Natural killer cell (primary cell): ENCODE measurements around the gene ESR1. TPM values are rescaled to one million over a fixed set of nuclear protein-coding genes. Genes with fewer than 3 reads are reported as not detected.

Experiments used
- ATAC-seq, 3 donors: fragments of 150-1000 bp in 2 of 3; fragments of 200-7000 bp in 1 of 3; cut with Tn5 transposase; 1 replicate in 1 of 3; 2 replicates in 2 of 3; pipeline ENCODE4 v1.10.0; 2021; ENCODE audit warnings: mild to moderate bottlenecking in 2 of 3, moderate library complexity in 2 of 3
- DNase-seq, 2 donors: peaks; one replicate each; pipeline versions ENCODE4 v3.0.0 to v3.0.0-alpha.2; 2013 to 2021; ENCODE audit warnings: mixed read lengths in 1 of 2
- H3K27ac ChIP-seq: one replicate; pipeline ENCODE4 v1.5.1; 2013; ENCODE audit warnings: mild to moderate bottlenecking, low read length
- H3K27me3 ChIP-seq: one replicate; pipeline ENCODE4 v1.6.1; 2013; ENCODE audit warnings: low read length; ENCODE audit not compliant: control insufficient read depth, insufficient read depth
- H3K36me3 ChIP-seq: one replicate; pipeline ENCODE4 v1.6.1; 2013; ENCODE audit warnings: low read length; ENCODE audit not compliant: control insufficient read depth, insufficient read depth
- H3K4me1 ChIP-seq: one replicate; pipeline ENCODE4 v1.6.1; 2013; ENCODE audit warnings: low read length; ENCODE audit not compliant: control insufficient read depth, insufficient read depth
- H3K4me3 ChIP-seq: one replicate; pipeline ENCODE4 v1.5.1; 2013; ENCODE audit warnings: low read length
- H3K9me3 ChIP-seq: one replicate; pipeline ENCODE4 v1.6.1; 2013; ENCODE audit warnings: low read length; ENCODE audit not compliant: control insufficient read depth, insufficient read depth
- H3K27ac Mint-ChIP-seq, 2 donors: one replicate each; pipeline ENCODE4 v1.8.0; 2022; ENCODE audit warnings: mild to moderate bottlenecking in 2 of 2, mixed read lengths in 2 of 2, moderate library complexity in 1 of 2
- H3K27me3 Mint-ChIP-seq, 2 donors: one replicate each; pipeline ENCODE4 v1.8.0; 2022; ENCODE audit warnings: low read depth in 2 of 2, mixed read lengths in 2 of 2
- H3K36me3 Mint-ChIP-seq: one replicate; pipeline ENCODE4 v1.8.0; 2022; ENCODE audit warnings: mixed read lengths
- H3K4me1 Mint-ChIP-seq, 2 donors: one replicate each; pipeline ENCODE4 v1.8.0; 2022; ENCODE audit warnings: mixed read lengths in 2 of 2
- H3K4me3 Mint-ChIP-seq: one replicate; pipeline ENCODE4 v1.8.0; 2022; ENCODE audit warnings: mild to moderate bottlenecking, moderate library complexity, mixed read lengths
- H3K9me3 Mint-ChIP-seq, 2 donors: one replicate each; pipeline ENCODE4 v1.8.0; 2022; ENCODE audit warnings: mixed read lengths in 2 of 2
- CTCF ChIP-seq: fragments of 200-600 bp; IDR thresholded peaks from one replicate; pipeline ENCODE4 v1.8.0; 2022; ENCODE audit warnings: antibody characterized with exemption
- WGBS: methylation state at CpG from one replicate; pipeline ENCODE4 v1.1.7; 2013; ENCODE audit warnings: missing lambda C conversion rate; ENCODE audit not compliant: insufficient coverage; 5-methylcytosine and 5-hydroxymethylcytosine counted together
- intact Hi-C: fragments of 100-400 bp; cut with micrococcal nuclease; formaldehyde crosslinking; loops from one replicate; pipeline ENCODE4 v1.14.2; 2022
- total RNA-seq, 4 donors: library from RNA; stranded (reverse); fragments of 120-200 nt in 1 of 4; gene quantifications; one replicate each; pipeline versions ENCODE4 v1.2.3 to v1.2.4, GENCODE V29; 2013 to 2022

ESR1 gene
- total RNA-seq, 3 donors from 2014 or later (not counting 1 experiment from before 2014, with no cell fraction given): 0.11 to 0.64 (median 0.60) TPM

- H3K27ac Mint-ChIP-seq: no peak overlapping the region
- H3K27me3 Mint-ChIP-seq: no peaks in the 10 kb centered on the region
- ATAC-seq: no peak
- peaks cover 0 to 2% of the 10 kb centered on the region in 2 donors for H3K9me3 Mint-ChIP-seq
- intact Hi-C loops: no loop called here
- no peaks in the 10 kb centered on the region for H3K27me3 ChIP-seq
- 96% methylated on average over 2 of the region's 2 CpGs for WGBS
- H3K36me3 Mint-ChIP-seq: no peaks in the 10 kb centered on the region
- H3K36me3 ChIP-seq: no peaks in the 10 kb centered on the region
- no peaks in the 10 kb centered on the region for H3K4me1 Mint-ChIP-seq
- no peaks in the 10 kb centered on the region for H3K4me1 ChIP-seq
- DNase-seq: no peak
- H3K4me3 ChIP-seq: no peak overlapping the region
- H3K4me3 Mint-ChIP-seq: no peak overlapping the region
- no peaks in the 10 kb centered on the region for H3K9me3 ChIP-seq
- H3K27ac ChIP-seq: no peak overlapping the region
- TF ChIP-seq CTCF: no peak
Observed at GRCh38 chr6:152046118-152046517, 238.6 kb downstream of the ESR1 start.

GRCh38 chr6:152048921-152049320, 241.4 kb downstream of the ESR1 start:
- ATAC-seq: no peak
- Mint-ChIP-seq H3K4me3 (no peak overlapping the region), H3K36me3 (no peaks in the 10 kb centered on the region), H3K27ac (no peak overlapping the region), H3K4me1 (no peaks in the 10 kb centered on the region), H3K9me3 (peaks cover 0 to 2% of the 10 kb centered on the region in 2 donors), H3K27me3 (peaks cover 0 to 2% of the 10 kb centered on the region in 2 donors)
- no peak overlapping the region for H3K4me3 ChIP-seq
- intact Hi-C loops: no loop called here
- TF ChIP-seq CTCF: no peak
- no peaks in the 10 kb centered on the region for H3K4me1 ChIP-seq
- DNase-seq: no peak
- H3K27ac ChIP-seq: no peak overlapping the region
- H3K27me3 ChIP-seq: no peaks in the 10 kb centered on the region
- no peaks in the 10 kb centered on the region for H3K9me3 ChIP-seq
- no peaks in the 10 kb centered on the region for H3K36me3 ChIP-seq

- Histone ChIP-seq H3K27me3 (no peaks in the 10 kb centered on the region), H3K27ac (no peak overlapping the region), H3K4me1 (no peaks in the 10 kb centered on the region), H3K9me3 (no peaks in the 10 kb centered on the region), H3K4me3 (no peak overlapping the region), H3K36me3 (no peaks in the 10 kb centered on the region)
- Mint-ChIP-seq H3K27me3 (peaks cover 0 to 2% of the 10 kb centered on the region in 2 donors), H3K4me3 (no peak overlapping the region), H3K9me3 (peaks cover 0 to 2% of the 10 kb centered on the region in 2 donors), H3K27ac (no peak overlapping the region), H3K36me3 (no peaks in the 10 kb centered on the region), H3K4me1 (no peaks in the 10 kb centered on the region)
- WGBS: 55% methylated on average over 3 of the region's 3 CpGs
- ATAC-seq (no peak), DNase-seq (no peak)
- intact Hi-C loops: no loop called here
- no peak for TF ChIP-seq CTCF
Observed at GRCh38 chr6:152049502-152049901, 242.0 kb downstream of the ESR1 start.

- H3K27ac Mint-ChIP-seq: no peak overlapping the region
Observed at GRCh38 chr6:152050451-152051195, 243.1 kb downstream of the ESR1 start.

More at GRCh38 chr6:152050451-152051195, 243.1 kb downstream of the ESR1 start:
- Histone ChIP-seq H3K4me1 (no peaks in the 10 kb centered on the region), H3K4me3 (no peak overlapping the region), H3K27me3 (no peaks in the 10 kb centered on the region), H3K36me3 (no peaks in the 10 kb centered on the region), H3K27ac (no peak overlapping the region), H3K9me3 (no peaks in the 10 kb centered on the region)
- Mint-ChIP-seq H3K27me3 (peaks cover 0 to 2% of the 10 kb centered on the region in 2 donors), H3K4me1 (no peaks in the 10 kb centered on the region), H3K9me3 (no peaks in the 10 kb centered on the region), H3K36me3 (no peaks in the 10 kb centered on the region), H3K4me3 (no peak overlapping the region)
- no peak for DNase-seq
- intact Hi-C loops: no loop called here
- no peak for ATAC-seq
- WGBS: 97% methylated on average over 4 of the region's 4 CpGs
- no peak for TF ChIP-seq CTCF
